ENCODE data around the gene PTGFRN. TPM values are rescaled to one million over a fixed set of nuclear protein-coding genes. Genes with fewer than 3 reads are reported as not detected.

The PTGFRN gene
- total RNA-seq, 1 experiment from 2014 or later: 60.6 TPM

GRCh38 chr1:117030271-117030877 lies 120.7 kb downstream of the PTGFRN start:
- no peaks in the 10 kb centered on the region for H3K79me2 ChIP-seq (ENCODE audit: insufficient read depth, low read length)
- H3K27ac ChIP-seq (ENCODE audit: low read depth, low read length): no peak overlapping the region
- BruUV-seq (replicated peaks): no TSS peak
- no peak overlapping the region for H3K4me3 ChIP-seq (replicated peaks in 1 of 2; ENCODE audit: low read depth in 1 of 2, low read length in 2 of 2)
- no peaks in the 10 kb centered on the region for H4K20me1 ChIP-seq (ENCODE audit: insufficient read depth)
- ChIA-PET CTCF (no interaction called here), RAD21 (ENCODE audit: low non-redundant PET in 1 of 2, low total read pairs in 2 of 2, uncharacterized antibody in 2 of 2, unreplicated experiment in 2 of 2) (no interaction called here), POLR2A (no interaction called here)
- no peaks in the 10 kb centered on the region for H3K9me2 ChIP-seq (ENCODE audit: insufficient read depth)
- DNase-seq (ENCODE audit: low read depth, low spot score): no peak
- TF ChIP-seq CTCF (IDR thresholded peaks at IDR 0.05 in 2 of 3, conservative IDR thresholded peaks at IDR 0.05 in 1 of 3; ENCODE audit: borderline replicate concordance in 1 of 3, insufficient read depth in 1 of 3, low read depth in 2 of 3, low read length in 2 of 3): no peak
- TF ChIP-seq SIN3A (IDR thresholded peaks at IDR 0.05; ENCODE audit: low read depth): no peak
- no peak for TF ChIP-seq ZNF274 (IDR thresholded peaks at IDR 0.05; ENCODE audit: low read depth, low read length)
- no peak for TF ChIP-seq YY1 (IDR thresholded peaks at IDR 0.05; ENCODE audit: extremely low read depth, insufficient replicate concordance, low read depth, low read length)
- TF ChIP-seq EGR1 (IDR thresholded peaks at IDR 0.05; ENCODE audit: low read depth): no peak
- no peak for TF ChIP-seq ZBTB33 (IDR thresholded peaks at IDR 0.05; ENCODE audit: extremely low read depth, insufficient replicate concordance, low read length)
- TF ChIP-seq ZFX (IDR thresholded peaks at IDR 0.05): no peak
- no peak for TF ChIP-seq ATF3 (IDR thresholded peaks at IDR 0.05)
- no peak for TF ChIP-seq CEBPB (IDR thresholded peaks at IDR 0.05; ENCODE audit: low read depth)
- no peak for TF ChIP-seq SP1 (IDR thresholded peaks at IDR 0.05; ENCODE audit: low read depth)
- TF ChIP-seq POLR2A (IDR thresholded peaks at IDR 0.05; ENCODE audit: borderline replicate concordance, extremely low read depth, insufficient read depth, insufficient read length): no peak
- no peak for TF ChIP-seq EZH2phosphoT487 (IDR thresholded peaks at IDR 0.05; ENCODE audit: borderline replicate concordance)
- TF ChIP-seq RAD21 (IDR thresholded peaks at IDR 0.05; ENCODE audit: low read depth): no peak
- no peak for TF ChIP-seq ELF1 (IDR thresholded peaks at IDR 0.05; ENCODE audit: borderline replicate concordance, low read depth)
- TF ChIP-seq JUND (IDR thresholded peaks at IDR 0.05): no peak
- TF ChIP-seq FOSL1 (IDR thresholded peaks at IDR 0.05; ENCODE audit: low read depth): no peak
- H3K9me3 ChIP-seq (ENCODE audit: control insufficient read depth in 1 of 2, insufficient read depth in 1 of 2, low read depth in 1 of 2, low read length in 2 of 2): no peaks in the 10 kb centered on the region
- H2AFZ ChIP-seq (ENCODE audit: low read depth, low read length, poor library complexity, severe bottlenecking): no peak overlapping the region
- no peaks in the 10 kb centered on the region for H3K36me3 ChIP-seq (ENCODE audit: control insufficient read depth in 1 of 2, insufficient read depth in 2 of 2, low read length in 2 of 2)
- no peak for ATAC-seq
- no peak overlapping the region for H3K9ac ChIP-seq (ENCODE audit: low read length)
- intact Hi-C loops (cut with micrococcal nuclease): no loop called here
- H3K4me1 ChIP-seq (ENCODE audit: control insufficient read depth in 1 of 2, insufficient read depth in 2 of 2, low read length in 2 of 2): no peaks in the 10 kb centered on the region
- no peaks in the 10 kb centered on the region for H3K27me3 ChIP-seq (ENCODE audit: insufficient read depth, low read length)
- H3K4me2 ChIP-seq (ENCODE audit: low read length): no peak overlapping the region

Measured in HCT116 (cell line).